IMR-90 (cell line): ENCODE measurements around the gene ACSF2. TPM values are rescaled to one million over a fixed set of nuclear protein-coding genes. Genes with fewer than 3 reads are reported as not detected.

Source experiments
- ATAC-seq: fragments of 200-7000 bp; cut with Tn5 transposase; 2 replicates; pipeline ENCODE4 v1.9.1; 2020; ENCODE audit warnings: low read depth, mild to moderate bottlenecking, moderate library complexity
- BruUV-seq: library from RNA; stranded (reverse); fragments of 400-500 nt; replicated peaks from 2 replicates; lab custom pipeline; 2021; lab: Mats Ljungman, UMichigan
- CTCF ChIA-PET: fragments of 300-600 bp; formaldehyde crosslinking; extraction: SDS; loops from one replicate; lab custom pipeline; 2021; ENCODE audit warnings: antibody characterized with exemption; lab: Yijun Ruan, JAX
- POLR2A ChIA-PET: fragments of 300-600 bp; sonication (Branson Sonifier 250); formaldehyde crosslinking; loops from one replicate; lab custom pipeline; 2022; ENCODE audit warnings: antibody characterized with exemption; ENCODE audit not compliant: unreplicated experiment; lab: Charles Lee
- DNase-seq: peaks from one replicate; pipeline ENCODE4 v3.0.0; 2013
- H2AFZ ChIP-seq: replicated peaks from 2 replicates; pipeline ENCODE3; 2013; ENCODE audit warnings: low read length, mild to moderate bottlenecking; ENCODE audit not compliant: poor library complexity
- H2AK5ac ChIP-seq: 2 replicates; pipeline ENCODE4 v1.6.1; 2013; ENCODE audit warnings: low read depth, low read length, inconsistent platforms
- H2AK9ac ChIP-seq: replicated peaks from 2 replicates; pipeline ENCODE3; 2013; ENCODE audit warnings: mild to moderate bottlenecking, low read depth, low read length, moderate library complexity; ENCODE audit not compliant: poor library complexity
- H2BK120ac ChIP-seq: 2 replicates; pipeline ENCODE4 v1.6.1; 2013; ENCODE audit warnings: low read depth, low read length, inconsistent platforms
- H2BK15ac ChIP-seq: 3 replicates; pipeline ENCODE4 v1.6.1; 2013; ENCODE audit warnings: low read depth, low read length, inconsistent platforms
- H2BK20ac ChIP-seq: 2 replicates; pipeline ENCODE4 v1.6.1; 2013; ENCODE audit warnings: low read depth, mild to moderate bottlenecking, inconsistent platforms, low read length, moderate library complexity
- H2BK5ac ChIP-seq: 2 replicates; pipeline ENCODE4 v1.6.1; 2013; ENCODE audit warnings: mild to moderate bottlenecking, low read depth, low read length, inconsistent platforms; ENCODE audit not compliant: poor library complexity, severe bottlenecking
- H3K14ac ChIP-seq: replicated peaks from 2 replicates; pipeline ENCODE4 v1.6.1; 2013; ENCODE audit warnings: low read depth, low read length, inconsistent platforms
- H3K18ac ChIP-seq: 2 replicates; pipeline ENCODE4 v1.6.1; 2013; ENCODE audit warnings: low read depth, low read length, control low read depth
- H3K23ac ChIP-seq: 2 replicates; pipeline ENCODE4 v1.6.1; 2013; ENCODE audit warnings: low read depth, low read length, inconsistent platforms
- H3K27ac ChIP-seq: 2 replicates; pipeline ENCODE4 v1.5.1; 2013; ENCODE audit warnings: mild to moderate bottlenecking, control low read depth, low read length; ENCODE audit not compliant: insufficient read depth
- H3K27me3 ChIP-seq: 2 replicates; pipeline ENCODE4 v1.6.1; 2013; ENCODE audit warnings: low read length; ENCODE audit not compliant: control insufficient read depth, insufficient read depth
- H3K36me3 ChIP-seq: 2 replicates; pipeline ENCODE4 v1.6.1; 2013; ENCODE audit warnings: low read length, mixed read lengths; ENCODE audit not compliant: control insufficient read depth, insufficient read depth
- H3K4ac ChIP-seq: 2 replicates; pipeline ENCODE4 v1.6.1; 2013; ENCODE audit warnings: low read depth, low read length, inconsistent platforms
- H3K4me1 ChIP-seq: 2 replicates; pipeline ENCODE4 v1.6.1; 2013; ENCODE audit warnings: low read length, mixed read lengths; ENCODE audit not compliant: control insufficient read depth, insufficient read depth
- H3K4me2 ChIP-seq: 2 replicates; pipeline ENCODE4 v1.6.1; 2013; ENCODE audit warnings: low read depth, mild to moderate bottlenecking, control low read depth, low read length, moderate library complexity
- H3K4me3 ChIP-seq: 2 replicates; pipeline ENCODE4 v1.5.1; 2013; ENCODE audit warnings: low read depth, mild to moderate bottlenecking, control low read depth, low read length, moderate library complexity; ENCODE audit not compliant: insufficient read depth
- H3K56ac ChIP-seq: 2 replicates; pipeline ENCODE4 v1.6.1; 2013; ENCODE audit warnings: low read length, inconsistent platforms; ENCODE audit not compliant: insufficient read depth; ENCODE audit errors: extremely low read depth
- H3K79me1 ChIP-seq, 2 experiments: 2 replicates each; pipeline ENCODE4 v1.6.1; 2013; ENCODE audit warnings: low read length in 2 of 2, inconsistent platforms in 1 of 2, low read depth in 1 of 2
- H3K9ac ChIP-seq: 2 replicates; pipeline ENCODE4 v1.6.1; 2013; ENCODE audit warnings: low read depth, low read length, control low read depth
- H3K9me1 ChIP-seq: 2 replicates; pipeline ENCODE4 v1.6.1; 2013; ENCODE audit warnings: low read length, inconsistent platforms; ENCODE audit not compliant: insufficient read depth
- H3K9me3 ChIP-seq: 2 replicates; pipeline ENCODE4 v1.6.1; 2013; ENCODE audit warnings: low read length; ENCODE audit not compliant: control insufficient read depth, insufficient read depth
- H4K20me1 ChIP-seq: 2 replicates; pipeline ENCODE4 v1.6.1; 2013; ENCODE audit warnings: low read length, inconsistent platforms; ENCODE audit not compliant: insufficient read depth
- H4K5ac ChIP-seq: 2 replicates; pipeline ENCODE4 v1.6.1; 2013; ENCODE audit warnings: mild to moderate bottlenecking, low read depth, low read length, control low read depth
- H4K8ac ChIP-seq, 2 experiments: 2 replicates each; pipeline ENCODE4 v1.6.1; 2013; ENCODE audit warnings: low read depth in 2 of 2, low read length in 2 of 2, control low read depth in 1 of 2, inconsistent platforms in 1 of 2
- H4K91ac ChIP-seq: 2 replicates; pipeline ENCODE4 v1.6.1; 2013; ENCODE audit warnings: low read depth, low read length, inconsistent platforms; ENCODE audit not compliant: insufficient read depth
- BHLHE40 ChIP-seq: fragments of 150-350 bp; IDR thresholded peaks from 2 replicates; pipeline ENCODE4 v1.6.1; 2016; ENCODE audit warnings: mild to moderate bottlenecking, low read depth, low read length
- CEBPB ChIP-seq: IDR thresholded peaks from 2 replicates; pipeline ENCODE4 v1.6.1; 2012; ENCODE audit warnings: low read depth, low read length, improper control_type of control experiment
- CHD1 ChIP-seq: IDR thresholded peaks from 2 replicates; pipeline ENCODE4 v1.6.1; 2012; ENCODE audit warnings: low read depth, low read length, improper control_type of control experiment
- FOS ChIP-seq: fragments of 150-350 bp; IDR thresholded peaks from 2 replicates; pipeline ENCODE4 v1.6.1; 2016; ENCODE audit warnings: low read depth, low read length
- MAFK ChIP-seq: IDR thresholded peaks from 2 replicates; pipeline ENCODE4 v1.6.1; 2012; ENCODE audit warnings: low read depth, low read length, improper control_type of control experiment
- MAZ ChIP-seq: IDR thresholded peaks from 2 replicates; pipeline ENCODE4 v1.6.1; 2012; ENCODE audit warnings: low read depth, mild to moderate bottlenecking, low read length, improper control_type of control experiment, moderate library complexity, borderline replicate concordance
- MXI1 ChIP-seq: IDR thresholded peaks from 2 replicates; pipeline ENCODE4 v1.6.1; 2012; ENCODE audit warnings: low read depth, mild to moderate bottlenecking, low read length, moderate library complexity, borderline replicate concordance
- NFE2L2 ChIP-seq: fragments of 150-350 bp; IDR thresholded peaks from 2 replicates; pipeline ENCODE4 v1.6.1; 2016; ENCODE audit warnings: low read depth, mild to moderate bottlenecking, low read length
- POLR2A ChIP-seq: IDR thresholded peaks from 2 replicates; pipeline ENCODE4 v1.6.1; 2012; ENCODE audit warnings: mild to moderate bottlenecking, low read depth, low read length
- RCOR1 ChIP-seq: IDR thresholded peaks from 2 replicates; pipeline ENCODE4 v1.6.1; 2012; ENCODE audit warnings: mild to moderate bottlenecking, low read length, improper control_type of control experiment; ENCODE audit not compliant: insufficient replicate concordance
- RFX5 ChIP-seq: IDR thresholded peaks from 2 replicates; pipeline ENCODE4 v1.8.0; 2012; ENCODE audit warnings: low read depth, mild to moderate bottlenecking, low read length, moderate library complexity
- SMC3 ChIP-seq: fragments of 150-350 bp; IDR thresholded peaks from 2 replicates; pipeline ENCODE4 v1.6.1; 2016; ENCODE audit warnings: low read depth, mild to moderate bottlenecking, antibody characterized with exemption, low read length, moderate library complexity
- WGBS, 2 experiments: methylation state at CpG; one replicate each; pipeline versions ENCODE4 v1.1.5 to v1.1.7; 2013; ENCODE audit warnings: missing lambda C conversion rate in 2 of 2; ENCODE audit not compliant: insufficient read length in 1 of 2; ENCODE audit errors: extremely low coverage in 2 of 2; 5-methylcytosine and 5-hydroxymethylcytosine counted together
- dilution Hi-C: fragments of 300-500 bp; cut with HindIII; formaldehyde crosslinking; loops from one replicate; pipeline ENCODE4 v1.14.3; 2018; ENCODE audit warnings: low sequenced_read_pairs; ENCODE audit not compliant: unreplicated experiment
- in situ Hi-C: fragments of 300-500 bp; cut with MboI; formaldehyde crosslinking; loops from 3 replicates; pipeline ENCODE4 v1.14.3; 2019; ENCODE audit warnings: low sequenced_read_pairs, inconsistent platforms, mixed read lengths
- intact Hi-C: fragments of 100-400 bp; cut with micrococcal nuclease; formaldehyde crosslinking; loops from 2 replicates; pipeline ENCODE4 v1.10.0; 2022
- polyA plus RNA-seq, 3 experiments: library from polyadenylated mRNA; depleted of rRNA; stranded (reverse); fragments of >200 nt; gene quantifications; 2 replicates each; pipeline ENCODE4 v1.2.3, GENCODE V29; 2012; ENCODE audit warnings: low replicate concordance in 1 of 3
- total RNA-seq: library from RNA; depleted of rRNA; stranded (reverse); fragments of >200 nt; gene quantifications from 2 replicates; pipeline ENCODE4 v1.2.3, GENCODE V29; 2012
- TF ChIP-seq, protein P1 (sequence below): conservative IDR thresholded peaks from 2 replicates; pipeline ENCODE4 v1.5.1; 2012; ENCODE audit warnings: mild to moderate bottlenecking, low read depth, low read length, improper control_type of control experiment
- TF ChIP-seq, protein P2 (sequence below): fragments of 150-350 bp; IDR thresholded peaks from 2 replicates; pipeline ENCODE4 v1.6.1; 2016; ENCODE audit warnings: low read depth, mild to moderate bottlenecking, low read length, moderate library complexity, borderline replicate concordance

Gene ACSF2
- total and polyA plus RNA-seq, 2 of the 4 experiments (the other 2 are of a cell fraction) = 18.5 to 27.2 TPM

DNA sequence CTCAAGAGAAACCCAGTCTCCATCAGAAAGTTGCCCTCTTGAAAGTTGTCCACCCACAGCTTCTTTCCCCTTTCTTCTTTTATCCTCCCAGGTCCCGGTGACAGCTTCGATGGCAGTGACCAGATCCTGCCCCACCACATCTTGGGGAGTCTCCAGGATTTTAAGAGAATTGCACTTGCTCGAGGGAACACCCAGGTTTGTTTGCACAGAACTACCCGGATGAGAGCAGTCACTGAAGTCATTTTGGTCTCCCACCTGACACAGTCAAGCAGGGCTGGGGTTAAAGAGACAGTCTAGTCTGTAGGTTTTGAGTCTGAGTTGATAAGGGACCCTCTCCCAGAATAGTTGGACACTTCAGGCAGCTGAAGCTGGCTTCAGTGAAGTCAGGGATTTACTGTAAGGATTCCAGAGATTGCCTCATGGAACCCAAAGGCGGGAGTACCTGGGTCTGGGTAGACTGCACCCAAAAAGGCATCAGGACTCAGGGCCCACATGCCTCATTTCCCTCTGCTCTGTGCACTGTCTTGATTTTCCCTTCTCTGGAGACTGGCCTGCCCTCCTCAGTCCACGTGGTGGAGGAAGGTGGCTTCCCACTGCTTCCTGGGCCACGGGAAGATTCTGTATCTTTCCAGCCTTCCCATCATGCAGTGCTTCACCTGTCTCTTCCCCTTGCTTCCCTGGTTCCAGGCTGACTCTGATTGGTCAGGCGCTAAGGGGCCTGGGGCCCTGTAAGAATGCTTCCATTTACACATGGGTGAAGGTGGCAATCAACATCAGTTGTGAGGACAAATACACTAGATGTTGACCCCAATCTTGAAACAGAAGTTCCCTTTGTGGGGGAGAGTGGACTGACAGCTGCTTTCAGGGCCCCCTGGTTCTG, 91.7 kb downstream of the ACSF2 start:
- intact Hi-C loops (no loop called here), dilution Hi-C loops (no loop called here), in situ Hi-C loops (no loop called here)
- Histone ChIP-seq H2BK120ac (no peak overlapping the region), H2BK20ac (no peak overlapping the region), H4K8ac (no peak overlapping the region), H3K9me3 (no peaks in the 10 kb centered on the region), H3K27me3 (peaks cover 11% of the 10 kb centered on the region), H4K91ac (no peak overlapping the region), H3K4me3 (no peak overlapping the region), H2AK9ac (no peak overlapping the region), H4K20me1 (no peaks in the 10 kb centered on the region), H3K4ac (no peak overlapping the region), H3K9ac (no peak overlapping the region), H3K14ac (no peak overlapping the region), H3K56ac (no peak overlapping the region), H3K9me1 (no peaks in the 10 kb centered on the region), H3K36me3 (no peaks in the 10 kb centered on the region), H2BK15ac (no peak overlapping the region), H2AK5ac (no peak overlapping the region), H3K23ac (no peak overlapping the region), H3K4me1 (peaks cover 2% of the 10 kb centered on the region), H3K27ac (no peak overlapping the region), H3K18ac (no peak overlapping the region), H4K5ac (no peak overlapping the region), H2BK5ac (no peak overlapping the region), H2AFZ (no peak overlapping the region), H3K79me1 (no peaks in the 10 kb centered on the region), H3K4me2 (no peak overlapping the region)
- 80% methylated on average over 1 of the region's 8 CpGs; no CpG with 5 or more reads in 1 of the 2 experiments for WGBS, 2 experiments
- no peak for TF ChIP-seq MAZ
- no peak for TF ChIP-seq FOS
- TF ChIP-seq RFX5 = no peak
- no peak for TF ChIP-seq SMC3
- no peak for TF ChIP-seq BHLHE40
- TF ChIP-seq NFE2L2 = no peak
- TF ChIP-seq CEBPB = no peak
- TF ChIP-seq, protein P1, sequence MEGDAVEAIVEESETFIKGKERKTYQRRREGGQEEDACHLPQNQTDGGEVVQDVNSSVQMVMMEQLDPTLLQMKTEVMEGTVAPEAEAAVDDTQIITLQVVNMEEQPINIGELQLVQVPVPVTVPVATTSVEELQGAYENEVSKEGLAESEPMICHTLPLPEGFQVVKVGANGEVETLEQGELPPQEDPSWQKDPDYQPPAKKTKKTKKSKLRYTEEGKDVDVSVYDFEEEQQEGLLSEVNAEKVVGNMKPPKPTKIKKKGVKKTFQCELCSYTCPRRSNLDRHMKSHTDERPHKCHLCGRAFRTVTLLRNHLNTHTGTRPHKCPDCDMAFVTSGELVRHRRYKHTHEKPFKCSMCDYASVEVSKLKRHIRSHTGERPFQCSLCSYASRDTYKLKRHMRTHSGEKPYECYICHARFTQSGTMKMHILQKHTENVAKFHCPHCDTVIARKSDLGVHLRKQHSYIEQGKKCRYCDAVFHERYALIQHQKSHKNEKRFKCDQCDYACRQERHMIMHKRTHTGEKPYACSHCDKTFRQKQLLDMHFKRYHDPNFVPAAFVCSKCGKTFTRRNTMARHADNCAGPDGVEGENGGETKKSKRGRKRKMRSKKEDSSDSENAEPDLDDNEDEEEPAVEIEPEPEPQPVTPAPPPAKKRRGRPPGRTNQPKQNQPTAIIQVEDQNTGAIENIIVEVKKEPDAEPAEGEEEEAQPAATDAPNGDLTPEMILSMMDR = no peak
- no peak for TF ChIP-seq MAFK
- TF ChIP-seq CHD1 = no peak
- TF ChIP-seq MXI1 = no peak
- no peak for TF ChIP-seq POLR2A
- TF ChIP-seq RCOR1 = no peak
- TF ChIP-seq, protein P2, sequence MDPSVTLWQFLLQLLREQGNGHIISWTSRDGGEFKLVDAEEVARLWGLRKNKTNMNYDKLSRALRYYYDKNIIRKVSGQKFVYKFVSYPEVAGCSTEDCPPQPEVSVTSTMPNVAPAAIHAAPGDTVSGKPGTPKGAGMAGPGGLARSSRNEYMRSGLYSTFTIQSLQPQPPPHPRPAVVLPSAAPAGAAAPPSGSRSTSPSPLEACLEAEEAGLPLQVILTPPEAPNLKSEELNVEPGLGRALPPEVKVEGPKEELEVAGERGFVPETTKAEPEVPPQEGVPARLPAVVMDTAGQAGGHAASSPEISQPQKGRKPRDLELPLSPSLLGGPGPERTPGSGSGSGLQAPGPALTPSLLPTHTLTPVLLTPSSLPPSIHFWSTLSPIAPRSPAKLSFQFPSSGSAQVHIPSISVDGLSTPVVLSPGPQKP = no peak
- DNase-seq (no peak), ATAC-seq (no peak)
- CTCF ChIA-PET = no interaction called here
- BruUV-seq = no TSS peak
- POLR2A ChIA-PET = no interaction called here
